MM.1S (cell line): ENCODE measurements around the gene TCEAL1.

Experiments used
- CTCF ChIP-seq: fragments of 300-600 bp; sonication (generic); IDR thresholded peaks from 2 replicates; pipeline ENCODE4 v1.5.1; 2016; ENCODE audit warnings: antibody characterized with exemption, low read length, mixed read lengths
- EZH2phosphoT487 ChIP-seq: fragments of 300-600 bp; sonication (generic); IDR thresholded peaks from 2 replicates; pipeline ENCODE4 v1.6.1; 2018; ENCODE audit warnings: antibody characterized with exemption, low read length

DNA sequence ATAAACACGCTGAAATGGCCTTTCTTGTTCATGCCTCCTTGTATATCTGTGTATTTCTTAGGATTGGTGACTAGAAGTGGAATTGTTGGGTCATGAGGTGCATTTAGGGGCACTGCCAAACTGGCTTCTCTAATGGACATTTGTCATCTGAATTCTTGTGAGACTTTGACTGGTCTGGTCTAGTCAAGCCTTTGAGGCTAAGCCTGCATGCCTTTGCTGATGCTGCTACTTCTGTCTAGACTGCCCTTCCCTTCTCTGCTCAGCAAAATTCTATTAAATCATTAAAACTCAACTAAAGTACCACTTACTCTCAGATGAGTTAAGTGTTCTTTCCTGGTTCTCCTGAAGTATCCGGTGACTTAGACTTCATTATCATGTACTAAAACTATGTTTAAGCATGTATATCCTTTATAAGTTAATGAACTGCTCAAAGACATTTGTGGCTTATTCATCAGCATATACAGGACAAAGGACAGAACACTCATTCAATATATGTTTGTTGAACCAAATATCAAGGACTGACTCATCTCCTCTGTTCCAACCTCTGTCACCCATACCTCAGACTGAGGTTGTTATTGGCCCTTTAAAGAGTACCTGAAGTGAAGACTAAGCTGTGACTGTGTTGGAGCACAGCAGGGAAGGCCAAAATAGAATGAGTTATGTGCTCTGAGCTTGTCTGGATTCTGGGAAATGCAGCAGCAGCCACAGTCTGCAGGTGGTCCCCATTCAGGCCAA lies 9.0 kb downstream of the TCEAL1 start:
- TF ChIP-seq CTCF (no peak), EZH2phosphoT487 (no peak)
